GM23338 (cell line): ENCODE data around the gene ZNF577. TPM values are rescaled to one million over a fixed set of nuclear protein-coding genes. Genes with fewer than 3 reads are reported as not detected.
A peak's percentile ranks its signal among the peaks of the same experiment; 100 is the strongest.

Source experiments
- ATAC-seq: fragments of 200-7000 bp; cut with Tn5 transposase; 3 replicates; pipeline ENCODE4 v1.9.1; 2020
- DNase-seq: peaks from one replicate; pipeline ENCODE4 v3.0.0-alpha.2; 2015; ENCODE audit warnings: low spot score
- H2AFZ ChIP-seq: fragments of 200-600 bp; sonication (generic); 2 replicates; pipeline ENCODE4 v1.8.0; 2016; ENCODE audit warnings: antibody characterized with exemption, mild to moderate bottlenecking, moderate library complexity
- H3F3A ChIP-seq: fragments of 200-600 bp; sonication (generic); replicated peaks from 2 replicates; pipeline ENCODE4 v1.8.0; 2017; ENCODE audit warnings: antibody characterized with exemption, mixed run types, low read depth
- H3K27ac ChIP-seq: fragments of 200-600 bp; sonication (generic); 2 replicates; pipeline ENCODE4 v1.6.1; 2016; ENCODE audit warnings: low read depth
- H3K27me3 ChIP-seq: fragments of 200-600 bp; sonication (generic); 2 replicates; pipeline ENCODE4 v1.8.0; 2016; ENCODE audit warnings: mild to moderate bottlenecking, mixed run types, moderate library complexity; ENCODE audit not compliant: insufficient read depth
- H3K36me3 ChIP-seq: fragments of 200-600 bp; sonication (generic); 2 replicates; pipeline ENCODE4 v1.8.0; 2016; ENCODE audit warnings: mild to moderate bottlenecking; ENCODE audit not compliant: insufficient read depth
- H3K4me1 ChIP-seq: fragments of 200-600 bp; sonication (generic); 2 replicates; pipeline ENCODE4 v1.8.0; 2016; ENCODE audit warnings: mild to moderate bottlenecking, moderate library complexity; ENCODE audit not compliant: insufficient read depth
- H3K4me2 ChIP-seq: fragments of 200-600 bp; sonication (generic); 2 replicates; pipeline ENCODE4 v1.7.1; 2017; ENCODE audit warnings: mixed run types
- H3K4me3 ChIP-seq: fragments of 200-600 bp; sonication (generic); 2 replicates; pipeline ENCODE4 v1.6.1; 2016; ENCODE audit warnings: mixed run types
- H3K79me2 ChIP-seq: fragments of 200-600 bp; sonication (generic); replicated peaks from 2 replicates; pipeline ENCODE4 v1.8.0; 2017; ENCODE audit warnings: mild to moderate bottlenecking; ENCODE audit not compliant: insufficient read depth
- H3K9me2 ChIP-seq: fragments of 200-600 bp; sonication (generic); 2 replicates; pipeline ENCODE4 v1.8.0; 2017; ENCODE audit not compliant: insufficient read depth
- H4K20me1 ChIP-seq: fragments of 200-600 bp; sonication (generic); replicated peaks from 2 replicates; pipeline ENCODE4 v1.8.0; 2017; ENCODE audit warnings: mild to moderate bottlenecking; ENCODE audit not compliant: insufficient read depth
- H3K27ac Mint-ChIP-seq: 2 replicates; pipeline ENCODE4 v1.8.0; 2020; ENCODE audit warnings: inconsistent platforms, mild to moderate bottlenecking, moderate library complexity, mixed read lengths
- H3K27me3 Mint-ChIP-seq: 3 replicates; pipeline ENCODE4 v1.8.0; 2022; ENCODE audit warnings: low read depth, mild to moderate bottlenecking, moderate library complexity, mixed read lengths, inconsistent platforms; ENCODE audit not compliant: insufficient read depth, poor library complexity
- H3K36me3 Mint-ChIP-seq: 3 replicates; pipeline ENCODE4 v1.8.0; 2021; ENCODE audit warnings: low read depth, mild to moderate bottlenecking, inconsistent platforms, moderate library complexity, mixed read lengths
- H3K4me1 Mint-ChIP-seq: 3 replicates; pipeline ENCODE4 v1.8.0; 2020; ENCODE audit warnings: mild to moderate bottlenecking, inconsistent platforms, mixed read lengths
- H3K4me3 Mint-ChIP-seq: 3 replicates; pipeline ENCODE4 v1.8.0; 2021; ENCODE audit warnings: moderate library complexity, mild to moderate bottlenecking, inconsistent platforms, mixed read lengths
- H3K9me3 Mint-ChIP-seq: 3 replicates; pipeline ENCODE4 v1.8.0; 2020; ENCODE audit warnings: moderate library complexity, mild to moderate bottlenecking, inconsistent platforms, mixed read lengths
- CREB1 ChIP-seq: fragments of 250-450 bp; sonication (Bioruptor Pico); IDR thresholded peaks from 2 replicates; pipeline ENCODE4 v1.5.0; 2020; ENCODE audit warnings: low read depth, mild to moderate bottlenecking, moderate library complexity
- CTCF ChIP-seq, 2 experiments: fragments of 200-600 bp in 1 of 2; sonication (generic) in 1 of 2; conservative IDR thresholded peaks; 2 replicates each; pipeline versions ENCODE4 v1.5.1 to v1.6.1; 2016 to 2017; ENCODE audit warnings: antibody characterized with exemption in 2 of 2, low read depth in 2 of 2, mild to moderate bottlenecking in 2 of 2, moderate library complexity in 1 of 2
- ETS1 ChIP-seq: IDR thresholded peaks from 2 replicates; pipeline ENCODE4 v1.6.1; 2016; ENCODE audit warnings: antibody characterized with exemption
- EZH2 ChIP-seq: fragments of 200-600 bp; sonication (generic); IDR thresholded peaks from one replicate; pipeline ENCODE4 v1.8.0; 2017; ENCODE audit warnings: antibody characterized with exemption, mild to moderate bottlenecking, low read depth; ENCODE audit not compliant: unreplicated experiment
- EZH2phosphoT487 ChIP-seq: fragments of 200-600 bp; sonication (generic); IDR thresholded peaks from one replicate; pipeline ENCODE4 v1.8.1; 2018; ENCODE audit warnings: antibody characterized with exemption; ENCODE audit not compliant: unreplicated experiment
- JUNB ChIP-seq: IDR thresholded peaks from one replicate; pipeline ENCODE4 v1.6.1; 2016; ENCODE audit warnings: antibody characterized with exemption; ENCODE audit not compliant: unreplicated experiment
- NANOG ChIP-seq: IDR thresholded peaks from 2 replicates; pipeline ENCODE4 v1.6.1; 2016; ENCODE audit warnings: antibody characterized with exemption, borderline replicate concordance
- POLR2AphosphoS5 ChIP-seq: IDR thresholded peaks from 2 replicates; pipeline ENCODE4 v1.6.1; 2016; ENCODE audit warnings: antibody characterized with exemption, low read depth
- REST ChIP-seq: IDR thresholded peaks from one replicate; pipeline ENCODE4 v1.6.1; 2018; ENCODE audit warnings: antibody characterized with exemption; ENCODE audit not compliant: unreplicated experiment
- STAT1 ChIP-seq: IDR thresholded peaks from one replicate; pipeline ENCODE4 v1.6.1; 2016; ENCODE audit warnings: antibody characterized with exemption; ENCODE audit not compliant: unreplicated experiment
- ZNF114 ChIP-seq: fragments of 250-450 bp; sonication (Bioruptor Pico); IDR thresholded peaks from 2 replicates; pipeline ENCODE4 v1.5.0; 2020; ENCODE audit warnings: mild to moderate bottlenecking, moderate library complexity
- ZNF331 ChIP-seq: fragments of 250-450 bp; sonication (Bioruptor Pico); IDR thresholded peaks from 2 replicates; pipeline ENCODE4 v1.5.0; 2020; ENCODE audit warnings: low read depth, mild to moderate bottlenecking, moderate library complexity
- polyA plus RNA-seq: library from polyadenylated mRNA; unstranded; fragments of >200 nt; fragmentation: Nextera tagmentation; extraction: Ambion mirVana; gene quantifications from 2 replicates; pipeline ENCODE4 v1.2.1, GENCODE V29; 2016
- total RNA-seq: library from RNA; depleted of rRNA; stranded (reverse); fragments of >200 nt; shearing (Covaris generic); gene quantifications from 2 replicates; pipeline ENCODE4 v1.2.3, GENCODE V29; 2014
- TF ChIP-seq, protein P1 (sequence below): fragments of 250-450 bp; sonication (Bioruptor Pico); IDR thresholded peaks from 2 replicates; pipeline ENCODE4 v1.5.0; 2020; ENCODE audit warnings: mild to moderate bottlenecking, moderate library complexity

ZNF577 gene
- total and polyA plus RNA-seq, 2 experiments from 2014 or later: 18.3 to 37.7 TPM

- peaks cover 33% of the 10 kb centered on the region for H4K20me1 ChIP-seq
- H3K27me3 ChIP-seq: no peaks in the 10 kb centered on the region
- H2AFZ ChIP-seq: no peak overlapping the region
- H3K36me3 Mint-ChIP-seq: peaks cover 69% of the 10 kb centered on the region
- H3K4me1 Mint-ChIP-seq: peaks cover 37% of the 10 kb centered on the region
- peak overlapping the region; percentile 99 for H3K27ac Mint-ChIP-seq
- H3F3A ChIP-seq: peaks cover 12% of the 10 kb centered on the region; the same call in 1 of the 2 replicates
- H3K4me1 ChIP-seq: peaks cover 13% of the 10 kb centered on the region
- H3K4me3 ChIP-seq: peak overlapping the region; percentile 86
- peak; percentile 42 for DNase-seq
- no peak for ATAC-seq
- peaks cover 64% of the 10 kb centered on the region for H3K9me3 Mint-ChIP-seq
- H3K4me3 Mint-ChIP-seq: peak overlapping the region; percentile 99
- peaks cover 15% of the 10 kb centered on the region for H3K9me2 ChIP-seq
- H3K27me3 Mint-ChIP-seq: peaks cover 17% of the 10 kb centered on the region
- H3K4me2 ChIP-seq: peak overlapping the region; percentile 75
- H3K79me2 ChIP-seq: peaks cover 66% of the 10 kb centered on the region
- H3K36me3 ChIP-seq: peaks cover 27% of the 10 kb centered on the region
- TF ChIP-seq JUNB (no peak), EZH2 (no peak), POLR2AphosphoS5 (no peak; the same call in 1 of the 2 replicates), CTCF (conservative IDR thresholded peaks at IDR 0.05; ENCODE audit: low read depth in 2 of 2) (no peak), ZNF331 (CRISPR knock-in tag) (no peak), CREB1 (no peak), EZH2phosphoT487 (no peak), STAT1 (no peak), ETS1 (no peak), ZNF114 (no peak), NANOG (no peak), REST (no peak)
- TF ChIP-seq, protein P1, sequence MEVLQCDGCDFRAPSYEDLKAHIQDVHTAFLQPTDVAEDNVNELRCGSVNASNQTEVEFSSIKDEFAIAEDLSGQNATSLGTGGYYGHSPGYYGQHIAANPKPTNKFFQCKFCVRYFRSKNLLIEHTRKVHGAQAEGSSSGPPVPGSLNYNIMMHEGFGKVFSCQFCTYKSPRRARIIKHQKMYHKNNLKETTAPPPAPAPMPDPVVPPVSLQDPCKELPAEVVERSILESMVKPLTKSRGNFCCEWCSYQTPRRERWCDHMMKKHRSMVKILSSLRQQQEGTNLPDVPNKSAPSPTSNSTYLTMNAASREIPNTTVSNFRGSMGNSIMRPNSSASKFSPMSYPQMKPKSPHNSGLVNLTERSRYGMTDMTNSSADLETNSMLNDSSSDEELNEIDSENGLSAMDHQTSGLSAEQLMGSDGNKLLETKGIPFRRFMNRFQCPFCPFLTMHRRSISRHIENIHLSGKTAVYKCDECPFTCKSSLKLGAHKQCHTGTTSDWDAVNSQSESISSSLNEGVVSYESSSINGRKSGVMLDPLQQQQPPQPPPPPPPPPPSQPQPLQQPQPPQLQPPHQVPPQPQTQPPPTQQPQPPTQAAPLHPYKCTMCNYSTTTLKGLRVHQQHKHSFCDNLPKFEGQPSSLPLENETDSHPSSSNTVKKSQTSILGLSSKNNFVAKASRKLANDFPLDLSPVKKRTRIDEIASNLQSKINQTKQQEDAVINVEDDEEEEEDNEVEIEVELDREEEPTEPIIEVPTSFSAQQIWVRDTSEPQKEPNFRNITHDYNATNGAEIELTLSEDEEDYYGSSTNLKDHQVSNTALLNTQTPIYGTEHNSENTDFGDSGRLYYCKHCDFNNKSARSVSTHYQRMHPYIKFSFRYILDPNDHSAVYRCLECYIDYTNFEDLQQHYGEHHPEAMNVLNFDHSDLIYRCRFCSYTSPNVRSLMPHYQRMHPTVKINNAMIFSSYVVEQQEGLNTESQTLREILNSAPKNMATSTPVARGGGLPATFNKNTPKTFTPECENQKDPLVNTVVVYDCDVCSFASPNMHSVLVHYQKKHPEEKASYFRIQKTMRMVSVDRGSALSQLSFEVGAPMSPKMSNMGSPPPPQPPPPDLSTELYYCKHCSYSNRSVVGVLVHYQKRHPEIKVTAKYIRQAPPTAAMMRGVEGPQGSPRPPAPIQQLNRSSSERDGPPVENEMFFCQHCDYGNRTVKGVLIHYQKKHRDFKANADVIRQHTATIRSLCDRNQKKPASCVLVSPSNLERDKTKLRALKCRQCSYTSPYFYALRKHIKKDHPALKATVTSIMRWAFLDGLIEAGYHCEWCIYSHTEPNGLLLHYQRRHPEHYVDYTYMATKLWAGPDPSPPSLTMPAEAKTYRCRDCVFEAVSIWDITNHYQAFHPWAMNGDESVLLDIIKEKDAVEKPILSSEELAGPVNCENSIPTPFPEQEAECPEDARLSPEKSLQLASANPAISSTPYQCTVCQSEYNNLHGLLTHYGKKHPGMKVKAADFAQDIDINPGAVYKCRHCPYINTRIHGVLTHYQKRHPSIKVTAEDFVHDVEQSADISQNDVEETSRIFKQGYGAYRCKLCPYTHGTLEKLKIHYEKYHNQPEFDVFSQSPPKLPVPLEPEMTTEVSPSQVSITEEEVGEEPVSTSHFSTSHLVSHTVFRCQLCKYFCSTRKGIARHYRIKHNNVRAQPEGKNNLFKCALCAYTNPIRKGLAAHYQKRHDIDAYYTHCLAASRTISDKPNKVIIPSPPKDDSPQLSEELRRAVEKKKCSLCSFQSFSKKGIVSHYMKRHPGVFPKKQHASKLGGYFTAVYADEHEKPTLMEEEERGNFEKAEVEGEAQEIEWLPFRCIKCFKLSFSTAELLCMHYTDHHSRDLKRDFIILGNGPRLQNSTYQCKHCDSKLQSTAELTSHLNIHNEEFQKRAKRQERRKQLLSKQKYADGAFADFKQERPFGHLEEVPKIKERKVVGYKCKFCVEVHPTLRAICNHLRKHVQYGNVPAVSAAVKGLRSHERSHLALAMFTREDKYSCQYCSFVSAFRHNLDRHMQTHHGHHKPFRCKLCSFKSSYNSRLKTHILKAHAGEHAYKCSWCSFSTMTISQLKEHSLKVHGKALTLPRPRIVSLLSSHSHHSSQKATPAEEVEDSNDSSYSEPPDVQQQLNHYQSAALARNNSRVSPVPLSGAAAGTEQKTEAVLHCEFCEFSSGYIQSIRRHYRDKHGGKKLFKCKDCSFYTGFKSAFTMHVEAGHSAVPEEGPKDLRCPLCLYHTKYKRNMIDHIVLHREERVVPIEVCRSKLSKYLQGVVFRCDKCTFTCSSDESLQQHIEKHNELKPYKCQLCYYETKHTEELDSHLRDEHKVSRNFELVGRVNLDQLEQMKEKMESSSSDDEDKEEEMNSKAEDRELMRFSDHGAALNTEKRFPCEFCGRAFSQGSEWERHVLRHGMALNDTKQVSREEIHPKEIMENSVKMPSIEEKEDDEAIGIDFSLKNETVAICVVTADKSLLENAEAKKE: no peak
- peak overlapping the region; percentile 43; the same call in 1 of the 2 replicates for H3K27ac ChIP-seq
Observed at GRCh38 chr19:51903192-51903591, 15.4 kb upstream of the ZNF577 start.
